IMR-90 (cell line): ENCODE data around the gene ROR2. TPM values are rescaled to one million over a fixed set of nuclear protein-coding genes. Genes with fewer than 3 reads are reported as not detected.
A peak's percentile ranks its signal among the peaks of the same experiment; 100 is the strongest.

ENCODE experiments used
- ATAC-seq: fragments of 200-7000 bp; cut with Tn5 transposase; 2 replicates; pipeline ENCODE4 v1.9.1; 2020; ENCODE audit warnings: low read depth, mild to moderate bottlenecking, moderate library complexity
- BruUV-seq: library from RNA; stranded (reverse); fragments of 400-500 nt; replicated peaks from 2 replicates; lab custom pipeline; 2021; lab: Mats Ljungman, UMichigan
- CTCF ChIA-PET: fragments of 300-600 bp; formaldehyde crosslinking; extraction: SDS; loops from one replicate; lab custom pipeline; 2021; ENCODE audit warnings: antibody characterized with exemption; lab: Yijun Ruan, JAX
- POLR2A ChIA-PET: fragments of 300-600 bp; sonication (Branson Sonifier 250); formaldehyde crosslinking; loops from one replicate; lab custom pipeline; 2022; ENCODE audit warnings: antibody characterized with exemption; ENCODE audit not compliant: unreplicated experiment; lab: Charles Lee
- DNase-seq: peaks from one replicate; pipeline ENCODE4 v3.0.0; 2013
- H2AFZ ChIP-seq: replicated peaks from 2 replicates; pipeline ENCODE3; 2013; ENCODE audit warnings: low read length, mild to moderate bottlenecking; ENCODE audit not compliant: poor library complexity
- H2AK5ac ChIP-seq: 2 replicates; pipeline ENCODE4 v1.6.1; 2013; ENCODE audit warnings: low read depth, low read length, inconsistent platforms
- H2AK9ac ChIP-seq: replicated peaks from 2 replicates; pipeline ENCODE3; 2013; ENCODE audit warnings: mild to moderate bottlenecking, low read depth, low read length, moderate library complexity; ENCODE audit not compliant: poor library complexity
- H2BK120ac ChIP-seq: 2 replicates; pipeline ENCODE4 v1.6.1; 2013; ENCODE audit warnings: low read depth, low read length, inconsistent platforms
- H2BK15ac ChIP-seq: 3 replicates; pipeline ENCODE4 v1.6.1; 2013; ENCODE audit warnings: low read depth, low read length, inconsistent platforms
- H2BK20ac ChIP-seq: 2 replicates; pipeline ENCODE4 v1.6.1; 2013; ENCODE audit warnings: low read depth, mild to moderate bottlenecking, inconsistent platforms, low read length, moderate library complexity
- H2BK5ac ChIP-seq: 2 replicates; pipeline ENCODE4 v1.6.1; 2013; ENCODE audit warnings: mild to moderate bottlenecking, low read depth, low read length, inconsistent platforms; ENCODE audit not compliant: poor library complexity, severe bottlenecking
- H3K14ac ChIP-seq: replicated peaks from 2 replicates; pipeline ENCODE4 v1.6.1; 2013; ENCODE audit warnings: low read depth, low read length, inconsistent platforms
- H3K18ac ChIP-seq: 2 replicates; pipeline ENCODE4 v1.6.1; 2013; ENCODE audit warnings: low read depth, low read length, control low read depth
- H3K23ac ChIP-seq: 2 replicates; pipeline ENCODE4 v1.6.1; 2013; ENCODE audit warnings: low read depth, low read length, inconsistent platforms
- H3K27ac ChIP-seq: 2 replicates; pipeline ENCODE4 v1.5.1; 2013; ENCODE audit warnings: mild to moderate bottlenecking, control low read depth, low read length; ENCODE audit not compliant: insufficient read depth
- H3K27me3 ChIP-seq: 2 replicates; pipeline ENCODE4 v1.6.1; 2013; ENCODE audit warnings: low read length; ENCODE audit not compliant: control insufficient read depth, insufficient read depth
- H3K36me3 ChIP-seq: 2 replicates; pipeline ENCODE4 v1.6.1; 2013; ENCODE audit warnings: low read length, mixed read lengths; ENCODE audit not compliant: control insufficient read depth, insufficient read depth
- H3K4ac ChIP-seq: 2 replicates; pipeline ENCODE4 v1.6.1; 2013; ENCODE audit warnings: low read depth, low read length, inconsistent platforms
- H3K4me1 ChIP-seq: 2 replicates; pipeline ENCODE4 v1.6.1; 2013; ENCODE audit warnings: low read length, mixed read lengths; ENCODE audit not compliant: control insufficient read depth, insufficient read depth
- H3K4me2 ChIP-seq: 2 replicates; pipeline ENCODE4 v1.6.1; 2013; ENCODE audit warnings: low read depth, mild to moderate bottlenecking, control low read depth, low read length, moderate library complexity
- H3K4me3 ChIP-seq: 2 replicates; pipeline ENCODE4 v1.5.1; 2013; ENCODE audit warnings: low read depth, mild to moderate bottlenecking, control low read depth, low read length, moderate library complexity; ENCODE audit not compliant: insufficient read depth
- H3K56ac ChIP-seq: 2 replicates; pipeline ENCODE4 v1.6.1; 2013; ENCODE audit warnings: low read length, inconsistent platforms; ENCODE audit not compliant: insufficient read depth; ENCODE audit errors: extremely low read depth
- H3K79me1 ChIP-seq, 2 experiments: 2 replicates each; pipeline ENCODE4 v1.6.1; 2013; ENCODE audit warnings: low read length in 2 of 2, inconsistent platforms in 1 of 2, low read depth in 1 of 2
- H3K9ac ChIP-seq: 2 replicates; pipeline ENCODE4 v1.6.1; 2013; ENCODE audit warnings: low read depth, low read length, control low read depth
- H3K9me1 ChIP-seq: 2 replicates; pipeline ENCODE4 v1.6.1; 2013; ENCODE audit warnings: low read length, inconsistent platforms; ENCODE audit not compliant: insufficient read depth
- H3K9me3 ChIP-seq: 2 replicates; pipeline ENCODE4 v1.6.1; 2013; ENCODE audit warnings: low read length; ENCODE audit not compliant: control insufficient read depth, insufficient read depth
- H4K20me1 ChIP-seq: 2 replicates; pipeline ENCODE4 v1.6.1; 2013; ENCODE audit warnings: low read length, inconsistent platforms; ENCODE audit not compliant: insufficient read depth
- H4K5ac ChIP-seq: 2 replicates; pipeline ENCODE4 v1.6.1; 2013; ENCODE audit warnings: mild to moderate bottlenecking, low read depth, low read length, control low read depth
- H4K8ac ChIP-seq, 2 experiments: 2 replicates each; pipeline ENCODE4 v1.6.1; 2013; ENCODE audit warnings: low read depth in 2 of 2, low read length in 2 of 2, control low read depth in 1 of 2, inconsistent platforms in 1 of 2
- H4K91ac ChIP-seq: 2 replicates; pipeline ENCODE4 v1.6.1; 2013; ENCODE audit warnings: low read depth, low read length, inconsistent platforms; ENCODE audit not compliant: insufficient read depth
- BHLHE40 ChIP-seq: fragments of 150-350 bp; IDR thresholded peaks from 2 replicates; pipeline ENCODE4 v1.6.1; 2016; ENCODE audit warnings: mild to moderate bottlenecking, low read depth, low read length
- CEBPB ChIP-seq: IDR thresholded peaks from 2 replicates; pipeline ENCODE4 v1.6.1; 2012; ENCODE audit warnings: low read depth, low read length, improper control_type of control experiment
- CHD1 ChIP-seq: IDR thresholded peaks from 2 replicates; pipeline ENCODE4 v1.6.1; 2012; ENCODE audit warnings: low read depth, low read length, improper control_type of control experiment
- CTCF ChIP-seq: conservative IDR thresholded peaks from 2 replicates; pipeline ENCODE4 v1.5.1; 2012; ENCODE audit warnings: mild to moderate bottlenecking, low read depth, low read length, improper control_type of control experiment
- ELK1 ChIP-seq: fragments of 150-350 bp; IDR thresholded peaks from 2 replicates; pipeline ENCODE4 v1.6.1; 2016; ENCODE audit warnings: low read depth, mild to moderate bottlenecking, low read length, moderate library complexity, borderline replicate concordance
- FOS ChIP-seq: fragments of 150-350 bp; IDR thresholded peaks from 2 replicates; pipeline ENCODE4 v1.6.1; 2016; ENCODE audit warnings: low read depth, low read length
- MAFK ChIP-seq: IDR thresholded peaks from 2 replicates; pipeline ENCODE4 v1.6.1; 2012; ENCODE audit warnings: low read depth, low read length, improper control_type of control experiment
- MAZ ChIP-seq: IDR thresholded peaks from 2 replicates; pipeline ENCODE4 v1.6.1; 2012; ENCODE audit warnings: low read depth, mild to moderate bottlenecking, low read length, improper control_type of control experiment, moderate library complexity, borderline replicate concordance
- MXI1 ChIP-seq: IDR thresholded peaks from 2 replicates; pipeline ENCODE4 v1.6.1; 2012; ENCODE audit warnings: low read depth, mild to moderate bottlenecking, low read length, moderate library complexity, borderline replicate concordance
- NFE2L2 ChIP-seq: fragments of 150-350 bp; IDR thresholded peaks from 2 replicates; pipeline ENCODE4 v1.6.1; 2016; ENCODE audit warnings: low read depth, mild to moderate bottlenecking, low read length
- POLR2A ChIP-seq: IDR thresholded peaks from 2 replicates; pipeline ENCODE4 v1.6.1; 2012; ENCODE audit warnings: mild to moderate bottlenecking, low read depth, low read length
- RAD21 ChIP-seq: IDR thresholded peaks from 2 replicates; pipeline ENCODE4 v1.6.1; 2012; ENCODE audit warnings: low read length, improper control_type of control experiment
- RCOR1 ChIP-seq: IDR thresholded peaks from 2 replicates; pipeline ENCODE4 v1.6.1; 2012; ENCODE audit warnings: mild to moderate bottlenecking, low read length, improper control_type of control experiment; ENCODE audit not compliant: insufficient replicate concordance
- RFX5 ChIP-seq: IDR thresholded peaks from 2 replicates; pipeline ENCODE4 v1.8.0; 2012; ENCODE audit warnings: low read depth, mild to moderate bottlenecking, low read length, moderate library complexity
- SMC3 ChIP-seq: fragments of 150-350 bp; IDR thresholded peaks from 2 replicates; pipeline ENCODE4 v1.6.1; 2016; ENCODE audit warnings: low read depth, mild to moderate bottlenecking, antibody characterized with exemption, low read length, moderate library complexity
- USF2 ChIP-seq: fragments of 150-350 bp; IDR thresholded peaks from 2 replicates; pipeline ENCODE4 v1.6.1; 2017; ENCODE audit warnings: mild to moderate bottlenecking, antibody characterized with exemption, low read length, low read depth
- WGBS, 2 experiments: methylation state at CpG; one replicate each; pipeline versions ENCODE4 v1.1.5 to v1.1.7; 2013; ENCODE audit warnings: missing lambda C conversion rate in 2 of 2; ENCODE audit not compliant: insufficient read length in 1 of 2; ENCODE audit errors: extremely low coverage in 2 of 2; 5-methylcytosine and 5-hydroxymethylcytosine counted together
- dilution Hi-C: fragments of 300-500 bp; cut with HindIII; formaldehyde crosslinking; loops from one replicate; pipeline ENCODE4 v1.14.3; 2018; ENCODE audit warnings: low sequenced_read_pairs; ENCODE audit not compliant: unreplicated experiment
- in situ Hi-C: fragments of 300-500 bp; cut with MboI; formaldehyde crosslinking; loops from 3 replicates; pipeline ENCODE4 v1.14.3; 2019; ENCODE audit warnings: low sequenced_read_pairs, inconsistent platforms, mixed read lengths
- intact Hi-C: fragments of 100-400 bp; cut with micrococcal nuclease; formaldehyde crosslinking; loops from 2 replicates; pipeline ENCODE4 v1.10.0; 2022
- polyA plus RNA-seq, 3 experiments: library from polyadenylated mRNA; depleted of rRNA; stranded (reverse); fragments of >200 nt; gene quantifications; 2 replicates each; pipeline ENCODE4 v1.2.3, GENCODE V29; 2012; ENCODE audit warnings: low replicate concordance in 1 of 3
- total RNA-seq: library from RNA; depleted of rRNA; stranded (reverse); fragments of >200 nt; gene quantifications from 2 replicates; pipeline ENCODE4 v1.2.3, GENCODE V29; 2012

Gene ROR2
- total and polyA plus RNA-seq, 2 of the 4 experiments (the other 2 are of a cell fraction) = 2.3 to 4.8 TPM

DNA sequence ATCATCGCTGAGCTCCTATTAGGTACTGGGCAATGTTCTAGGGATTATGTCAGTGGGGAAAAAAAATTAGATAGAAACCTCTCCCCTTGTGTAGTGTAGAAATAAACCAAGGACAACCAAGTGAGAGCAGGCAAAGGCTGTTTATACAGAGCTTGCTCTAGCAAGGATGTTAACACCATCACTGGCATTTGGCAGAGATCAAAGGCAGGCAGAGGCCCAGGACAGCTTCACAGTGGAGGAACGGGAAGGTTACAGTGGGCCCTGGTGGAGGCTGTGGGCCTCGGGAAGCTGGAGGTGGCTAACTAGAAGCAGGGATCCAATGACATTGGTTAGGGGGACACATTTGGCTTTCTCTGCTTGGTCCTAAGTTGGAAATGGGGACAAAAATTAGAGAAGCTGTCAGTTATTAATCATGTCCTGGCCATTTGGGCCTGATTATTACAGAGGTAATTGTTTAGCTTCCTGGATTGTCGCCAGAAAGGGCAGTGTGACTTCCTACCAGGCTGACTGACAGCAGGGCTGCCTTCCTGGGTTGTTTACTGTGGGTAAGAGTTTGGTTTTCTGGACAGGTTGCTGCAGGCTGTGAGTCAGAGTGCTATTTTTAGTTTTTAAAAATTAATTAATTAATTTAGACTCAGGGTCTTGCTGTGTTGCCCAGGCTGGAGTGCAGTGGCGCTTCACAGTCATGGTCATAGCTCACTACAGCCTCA, 259.3 kb downstream of the ROR2 start:
- Histone ChIP-seq H4K5ac (no peak overlapping the region), H2AK9ac (no peak overlapping the region), H3K9me3 (no peaks in the 10 kb centered on the region), H3K36me3 (no peaks in the 10 kb centered on the region), H3K56ac (no peak overlapping the region), H2AFZ (peak overlapping the region; percentile 49), H3K27me3 (no peaks in the 10 kb centered on the region), H3K4me1 (0 out of 2 replicates have a peak, but pooled peaks cover 1% of the 10 kb centered on the region), H3K4me3 (no peak overlapping the region), H2BK20ac (no peak overlapping the region), H3K9me1 (peaks cover 8% of the 10 kb centered on the region), H3K27ac (no peak overlapping the region), H3K4ac (no peak overlapping the region), H2BK120ac (no peak overlapping the region), H3K14ac (no peak overlapping the region), H2BK15ac (no peak overlapping the region), H3K79me1 (no peaks in the 10 kb centered on the region), H3K23ac (no peak overlapping the region), H2AK5ac (no peak overlapping the region; the same call in 1 of the 2 replicates), H4K20me1 (no peaks in the 10 kb centered on the region), H4K8ac (no peak overlapping the region), H2BK5ac (no peak overlapping the region), H3K9ac (no peak overlapping the region), H3K4me2 (no peak overlapping the region), H4K91ac (no peak overlapping the region), H3K18ac (no peak overlapping the region)
- intact Hi-C loops = no loop called here
- dilution Hi-C loops = no loop called here
- ChIA-PET POLR2A (interaction anchor here (0.6 kb wide), 1 partner anchor 267 kb away, joined by 3 read pairs; no protein-coding TSS in a partner anchor), CTCF (no interaction called here)
- ATAC-seq (no peak), DNase-seq (no peak)
- WGBS, 2 experiments = 20% methylated on average over 1 of the region's 5 CpGs; no CpG with 5 or more reads in 1 of the 2 experiments
- TF ChIP-seq NFE2L2 = no peak
- TF ChIP-seq CHD1 = no peak
- TF ChIP-seq MAFK = no peak
- no peak for TF ChIP-seq MXI1
- no peak for TF ChIP-seq RAD21
- TF ChIP-seq CTCF = no peak
- TF ChIP-seq ELK1 = no peak
- TF ChIP-seq SMC3 = no peak
- no peak for TF ChIP-seq USF2
- no peak for TF ChIP-seq CEBPB
- no peak for TF ChIP-seq RCOR1
- no peak for TF ChIP-seq FOS
- TF ChIP-seq POLR2A = no peak
- no peak for TF ChIP-seq RFX5
- TF ChIP-seq BHLHE40 = no peak
- no peak for TF ChIP-seq MAZ
- no TSS peak for BruUV-seq
- in situ Hi-C loops = no loop called here
